CD4-positive, alpha-beta T cell treated with Interleukin-4 for 4 hours (primary cell): ENCODE results near the gene TENT4B.

Experiments used
- DNase-seq: peaks from one replicate; pipeline ENCODE4 v3.0.0-alpha.2; 2020

TENT4B gene

DNA sequence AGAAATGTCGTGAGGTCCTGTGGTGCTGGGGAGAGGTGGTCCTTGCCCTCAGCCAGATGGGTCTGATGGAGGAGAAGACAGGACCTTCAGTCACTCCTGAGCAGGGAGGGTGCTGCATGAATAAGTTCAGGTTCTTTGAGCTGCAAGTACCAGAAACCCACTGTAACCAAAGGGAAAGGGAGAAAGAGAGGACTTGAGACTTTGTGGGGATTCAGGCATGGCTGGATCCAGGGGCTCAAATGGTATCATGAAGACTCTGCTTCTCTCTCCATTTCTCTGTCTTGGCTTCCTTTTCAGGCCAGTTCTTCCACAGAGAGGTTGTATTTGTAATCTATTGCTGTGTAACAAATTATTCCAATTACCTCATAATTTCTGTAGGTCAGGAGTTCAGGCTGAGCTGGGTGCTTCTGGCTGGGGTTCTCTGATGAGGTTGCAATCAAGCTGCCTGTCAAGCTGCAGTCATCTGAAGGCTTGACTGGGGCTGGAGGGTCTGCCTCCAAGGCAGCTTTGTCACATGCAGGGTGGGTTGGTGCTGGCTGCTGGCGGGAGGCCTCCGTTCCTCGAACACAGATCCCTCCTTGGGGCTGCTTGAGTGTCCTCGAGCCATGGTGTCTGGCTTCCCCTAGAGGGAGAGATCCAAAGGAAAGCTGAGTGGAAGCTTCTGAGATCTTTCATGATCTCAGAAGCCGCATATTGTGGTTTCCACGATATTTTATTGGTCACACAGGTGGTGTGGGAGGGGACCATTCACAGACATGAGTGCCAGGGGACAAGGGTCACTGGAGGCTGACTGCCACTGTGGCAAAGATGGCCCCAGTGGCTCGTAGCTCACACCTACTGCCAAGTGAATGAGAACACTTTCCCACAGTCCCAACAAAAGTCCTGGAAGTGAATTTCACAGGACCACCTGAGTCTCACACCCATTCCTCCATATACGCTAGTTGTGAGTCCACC is 107.4 kb downstream of the TENT4B start:
- DNase-seq = no peak

DNA sequence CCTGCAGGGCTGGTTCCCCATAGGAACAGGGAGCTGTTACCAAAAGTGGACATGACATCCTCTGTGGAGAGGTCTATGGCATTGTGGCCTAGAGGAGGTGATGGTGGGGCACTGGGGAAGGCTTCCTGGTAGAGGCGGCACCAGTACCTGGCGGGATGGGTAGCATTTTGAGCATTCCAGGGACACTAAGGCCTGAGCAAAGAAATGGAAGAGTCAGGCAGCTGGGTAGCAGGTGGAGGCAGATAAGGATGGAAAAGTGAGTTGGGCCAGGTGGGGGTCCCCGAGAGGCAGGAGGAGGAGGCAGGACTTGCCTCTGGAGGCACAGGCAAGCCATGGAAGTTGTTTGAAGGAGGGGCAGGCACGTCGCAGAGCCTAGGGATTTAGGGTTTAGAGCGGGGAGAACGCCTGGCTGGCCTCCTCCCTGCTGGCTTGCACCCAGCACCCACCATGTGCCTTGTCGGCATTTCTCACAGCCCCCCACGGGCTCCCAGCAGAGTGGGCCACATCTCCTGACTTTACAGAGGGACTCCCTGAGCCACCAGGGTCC is 108.1 kb downstream of the TENT4B start:
- no peak for DNase-seq

DNA sequence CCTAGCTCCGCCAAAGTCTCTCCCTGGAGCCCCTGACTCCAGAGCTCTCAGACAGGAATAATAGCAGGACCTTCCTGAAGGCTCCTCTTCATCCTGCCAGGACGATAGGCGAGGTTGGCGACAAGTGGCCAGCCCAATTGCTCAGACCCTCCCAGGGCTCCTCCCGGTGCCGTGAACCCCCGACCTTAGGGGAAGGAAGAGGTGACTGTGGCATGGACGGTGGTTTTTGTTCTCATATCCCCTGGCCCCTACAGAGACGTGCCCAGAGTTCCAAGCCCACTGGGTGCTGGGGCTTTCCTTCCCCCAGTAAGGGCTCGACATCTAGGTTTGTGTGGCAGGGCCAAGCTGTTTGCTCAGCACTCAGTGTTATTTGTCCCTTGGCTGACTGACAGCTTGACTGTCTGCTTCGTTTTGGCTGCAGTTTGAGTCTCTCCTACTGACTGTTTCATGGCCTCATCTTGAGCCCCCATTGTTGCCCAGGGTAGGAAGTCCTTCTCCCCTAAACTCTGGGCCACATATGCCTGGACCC is 108.7 kb downstream of the TENT4B start:
- no peak for DNase-seq

DNA sequence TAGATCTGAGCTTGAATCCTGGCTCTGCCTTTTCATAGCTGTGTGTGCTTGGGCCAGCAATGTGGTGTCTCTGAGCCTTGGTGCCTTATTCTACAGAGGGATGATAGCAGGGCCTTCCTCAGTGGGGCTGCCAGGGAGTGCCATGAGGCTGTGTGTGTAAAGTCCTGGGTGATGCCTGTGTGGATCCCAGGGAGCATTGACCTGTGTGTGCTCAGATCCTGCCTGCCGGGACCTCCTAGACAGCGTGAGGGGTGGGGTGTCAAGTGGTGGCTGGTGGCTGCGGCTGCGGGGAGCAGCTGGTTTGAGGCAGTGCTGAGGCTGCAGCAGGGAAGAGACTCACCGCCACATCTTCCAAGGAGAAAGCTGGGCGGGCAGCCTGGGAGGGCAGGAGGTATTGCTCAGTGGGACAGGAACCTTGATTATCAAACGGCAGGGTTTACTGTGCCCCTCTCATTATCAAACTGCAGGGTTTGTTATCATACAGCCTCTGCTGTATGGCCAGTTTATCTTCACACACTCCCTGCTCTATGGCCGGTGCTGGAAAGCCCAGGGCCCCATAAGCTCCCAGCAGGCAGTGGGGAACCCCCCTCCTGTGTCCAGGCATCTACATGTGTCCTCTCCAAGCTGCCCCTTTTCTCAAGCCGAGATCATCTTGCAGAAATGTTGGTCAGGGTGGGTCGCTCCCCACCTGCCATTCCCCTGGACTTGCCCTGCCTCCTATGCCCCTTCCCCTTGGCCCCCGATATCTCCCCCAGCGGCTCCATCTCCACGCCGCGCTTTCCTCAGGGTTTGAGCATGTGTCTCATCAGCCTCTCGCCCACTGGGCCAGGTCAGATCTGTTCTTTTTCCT is 110.2 kb downstream of the TENT4B start:
- DNase-seq = no peak

DNA sequence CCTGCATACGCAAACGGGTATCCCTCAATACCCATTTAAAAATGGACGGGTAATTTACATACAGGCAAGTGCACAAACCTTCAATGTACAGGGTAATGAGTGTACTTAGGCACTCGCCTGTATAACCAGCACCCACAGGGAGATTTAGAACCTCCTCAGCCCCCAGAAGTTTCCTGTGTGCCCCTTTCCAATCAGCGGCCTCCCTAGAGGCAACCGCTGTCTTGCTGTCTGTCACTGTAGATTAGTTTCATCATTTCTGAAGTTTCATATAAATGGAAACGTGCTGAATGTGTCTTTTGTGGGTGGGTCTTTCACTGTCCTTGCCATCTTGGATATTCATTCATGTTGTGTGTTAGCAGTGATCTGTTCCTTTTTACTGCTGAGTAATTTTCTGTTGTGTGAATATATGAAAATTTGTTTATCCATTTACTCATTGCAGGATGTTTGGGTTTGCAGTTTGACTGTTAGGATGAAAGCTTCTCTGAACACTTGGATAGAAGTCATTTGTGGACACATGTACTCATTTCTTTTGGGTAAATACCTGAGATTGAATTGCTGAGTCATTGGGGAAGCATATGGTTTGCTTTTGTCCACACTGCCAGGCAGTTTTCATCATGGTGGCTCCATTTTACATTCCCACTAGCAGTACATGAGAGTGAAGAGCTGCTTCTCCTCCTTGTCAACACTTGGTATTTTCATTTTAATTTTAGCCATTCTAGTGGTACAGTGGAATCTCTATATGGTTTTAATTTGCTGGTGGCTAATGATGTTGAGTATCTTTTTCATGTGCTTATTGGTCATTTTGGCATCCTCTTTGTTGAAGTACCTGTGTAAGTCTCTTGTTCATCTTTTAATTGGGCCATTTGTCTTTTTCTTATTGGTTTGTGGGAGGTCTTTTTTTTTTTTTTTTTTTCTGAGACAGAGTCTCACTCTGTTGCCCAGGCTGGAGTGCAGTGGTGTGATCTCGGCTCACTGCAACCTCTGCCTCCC is 111.1 kb downstream of the TENT4B start:
- DNase-seq = no peak

DNA sequence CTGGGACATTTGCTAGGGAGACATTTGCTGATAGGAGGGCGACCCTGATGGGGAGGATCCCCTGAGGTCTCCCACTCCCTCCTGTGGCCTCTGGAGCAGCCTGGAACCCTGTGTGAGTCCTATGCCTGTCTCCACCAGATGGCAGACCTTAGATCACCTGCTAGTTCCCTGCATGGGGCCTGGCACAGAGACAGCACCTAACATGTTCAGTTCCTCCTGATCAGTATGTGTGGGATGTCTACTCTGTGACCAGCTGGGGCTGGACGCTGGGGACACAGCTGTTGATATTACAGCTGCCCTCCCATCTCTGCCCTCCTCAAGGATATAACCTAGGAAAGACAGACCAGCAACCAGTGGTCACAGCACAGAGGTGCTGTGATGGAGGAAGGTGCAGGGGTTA is 112.2 kb downstream of the TENT4B start:
- peak; percentile 68 for DNase-seq

DNA sequence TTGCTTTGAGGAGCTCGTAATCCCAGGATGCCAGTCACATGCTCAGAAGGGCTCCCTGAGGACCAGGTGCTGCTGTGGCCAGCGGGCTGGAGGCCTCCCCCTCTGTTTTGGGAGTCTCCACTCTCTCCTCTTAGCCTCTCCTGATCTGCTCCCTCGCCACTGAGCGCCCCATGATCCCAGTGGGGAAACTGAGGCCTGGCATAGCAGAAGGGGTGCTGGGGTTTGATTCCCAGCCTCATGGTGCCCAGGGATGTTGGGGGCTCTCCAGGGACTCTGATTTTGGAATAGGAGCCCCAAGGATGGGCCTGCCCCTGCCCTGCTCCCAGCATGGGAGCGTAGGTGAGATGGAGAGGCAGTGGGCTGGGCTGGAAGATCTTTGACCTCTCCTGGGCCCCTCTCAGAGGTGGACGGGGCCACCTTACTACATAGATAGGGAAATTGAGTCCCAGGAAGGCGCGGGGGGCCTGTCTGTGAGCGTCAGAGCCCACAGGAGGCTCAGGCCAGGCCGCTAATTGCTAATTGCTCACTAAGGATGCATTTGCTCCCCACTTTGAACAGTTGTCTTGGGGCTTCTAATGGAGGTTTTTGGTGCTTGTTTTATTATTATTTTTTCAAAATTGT is 112.7 kb downstream of the TENT4B start:
- DNase-seq = no peak

DNA sequence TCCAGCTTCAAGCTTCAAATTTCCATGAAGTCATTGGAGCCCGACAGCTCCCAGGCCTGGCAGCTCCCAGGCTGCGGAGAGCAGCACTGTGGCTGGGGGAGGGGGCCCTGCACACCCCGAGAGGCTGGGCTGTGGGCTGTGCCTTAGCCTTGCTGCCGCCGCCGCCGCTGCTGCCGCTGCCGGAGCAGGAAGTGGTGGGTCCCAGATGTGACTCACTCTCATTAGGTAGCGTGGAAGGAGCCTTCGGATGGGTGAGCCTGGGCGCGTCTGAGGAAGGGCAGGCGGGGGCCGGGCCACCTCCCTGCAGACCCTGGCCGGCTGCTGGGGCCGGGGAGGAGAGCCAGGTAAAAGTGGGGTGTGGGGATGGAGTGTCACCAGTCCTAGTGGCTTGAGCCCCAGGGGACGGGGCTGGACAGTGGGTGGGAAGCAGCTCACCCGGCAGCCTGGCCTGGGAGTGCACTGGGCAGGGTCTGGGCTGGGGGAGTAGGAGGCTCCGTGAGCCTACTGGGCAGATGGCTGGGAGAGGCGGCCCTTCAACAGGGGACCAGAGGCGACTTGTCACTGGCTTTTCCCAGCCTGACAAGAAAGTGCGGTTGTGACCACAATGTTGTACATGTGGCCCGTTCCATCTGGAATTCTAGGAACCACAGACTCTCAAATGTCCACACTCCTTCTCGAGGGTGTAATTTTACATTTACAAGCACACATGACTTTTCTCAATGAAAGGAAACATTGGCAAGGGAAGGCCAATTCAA is 113.4 kb downstream of the TENT4B start, which contains the start of gene ADCY7:
Gene ADCY7, plus strand, starts transcription at position 215 of the 755 bp plus-strand sequence. CDS start 21,629 bp downstream, outside the sequence.
- peak; percentile 91 for DNase-seq

DNA sequence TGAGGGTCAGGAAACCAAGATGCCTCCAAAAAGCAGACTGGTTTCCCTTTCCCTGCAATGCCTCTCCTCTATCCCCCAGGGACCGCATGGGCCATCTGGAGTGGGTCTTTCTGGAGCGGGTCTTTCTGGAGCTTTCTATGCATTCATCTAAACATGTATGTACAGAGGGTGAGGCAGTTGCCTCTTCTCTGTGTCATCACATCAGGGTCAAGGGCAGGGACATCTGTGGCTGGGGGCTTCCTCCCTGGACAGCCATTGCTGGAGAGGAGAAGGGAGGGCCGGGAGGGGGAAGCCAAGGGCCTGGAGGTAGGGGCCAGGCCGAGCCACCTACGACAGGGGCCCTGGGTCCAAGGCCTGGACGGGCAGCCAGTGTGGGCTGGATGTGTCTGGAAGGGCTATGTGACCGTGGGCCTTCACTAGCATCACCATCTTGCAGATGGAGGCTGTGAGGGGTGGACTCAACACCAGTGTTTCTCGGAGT is 114.1 kb downstream of the TENT4B start:
- DNase-seq = no peak

DNA sequence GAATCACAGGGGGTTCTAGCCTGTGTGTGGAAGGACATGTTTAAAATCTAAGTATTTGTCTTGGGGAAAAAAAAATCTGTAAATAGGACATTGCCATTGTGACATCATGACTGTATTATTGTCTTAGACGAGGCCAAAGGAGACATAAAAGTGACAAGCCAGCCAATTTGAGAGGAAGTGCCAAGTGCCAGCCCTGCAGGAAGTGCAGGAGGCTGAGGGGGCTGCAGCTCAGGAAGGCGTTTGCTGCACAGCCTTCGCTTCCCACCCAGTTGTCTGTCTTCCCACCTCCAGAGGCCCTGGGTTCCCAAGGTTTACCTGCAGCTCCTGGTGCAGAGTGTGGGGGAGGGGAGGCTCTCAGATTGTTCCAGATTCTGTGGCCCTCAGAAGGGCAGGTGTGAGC is 114.5 kb downstream of the TENT4B start:
- peak; percentile 58 for DNase-seq

DNA sequence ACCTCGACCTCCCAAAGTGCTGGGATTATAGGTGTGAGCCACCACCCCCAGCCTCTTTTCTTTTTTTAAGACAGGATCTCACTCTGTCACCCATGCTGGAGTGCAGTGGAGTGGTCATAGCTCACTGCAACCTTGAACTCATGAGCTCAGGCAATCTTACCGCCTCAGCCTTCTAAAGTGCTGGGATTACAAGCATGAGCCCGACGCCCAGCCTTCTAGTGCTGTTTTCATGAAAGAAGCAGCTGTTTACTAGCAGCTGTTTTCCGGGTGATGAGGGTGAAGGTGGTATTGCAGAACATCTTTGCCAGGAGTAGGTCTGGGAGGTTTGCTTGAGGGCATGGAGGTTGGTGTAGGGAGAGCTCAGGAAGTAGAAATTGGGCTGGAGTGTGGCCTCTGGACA is 115.2 kb downstream of the TENT4B start:
- DNase-seq = no peak

DNA sequence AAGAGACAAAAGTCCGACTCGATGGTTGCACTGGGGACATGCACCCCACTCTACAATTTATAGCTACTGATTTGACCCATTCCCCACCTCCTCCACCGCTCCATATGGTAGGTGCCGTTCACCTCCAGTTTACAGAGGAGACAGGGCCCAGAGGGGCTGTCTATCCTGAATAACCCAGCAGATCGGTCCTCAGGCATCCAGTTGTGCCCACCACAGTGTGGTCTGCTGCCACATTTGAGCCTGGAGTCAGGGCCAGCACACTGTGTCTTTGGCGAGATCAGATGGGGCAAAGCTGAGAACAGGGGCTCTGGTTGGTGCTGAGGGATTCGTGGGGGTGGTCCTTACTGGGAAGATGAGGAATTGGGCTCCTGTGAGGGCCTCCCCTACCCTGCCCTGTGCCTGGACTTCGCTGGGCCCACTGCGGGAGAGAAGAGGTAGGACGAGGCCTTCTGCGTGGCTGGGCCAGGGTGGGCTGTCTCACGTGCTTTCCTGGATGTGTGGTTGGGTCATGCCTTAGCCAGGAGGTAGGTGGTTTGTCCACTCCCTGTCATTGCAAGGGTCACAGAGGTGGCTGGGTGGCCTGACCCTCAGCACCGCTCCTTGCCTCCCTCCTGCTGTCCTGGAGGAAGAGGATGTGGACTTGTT is 116.1 kb downstream of the TENT4B start:
- no peak for DNase-seq

DNA sequence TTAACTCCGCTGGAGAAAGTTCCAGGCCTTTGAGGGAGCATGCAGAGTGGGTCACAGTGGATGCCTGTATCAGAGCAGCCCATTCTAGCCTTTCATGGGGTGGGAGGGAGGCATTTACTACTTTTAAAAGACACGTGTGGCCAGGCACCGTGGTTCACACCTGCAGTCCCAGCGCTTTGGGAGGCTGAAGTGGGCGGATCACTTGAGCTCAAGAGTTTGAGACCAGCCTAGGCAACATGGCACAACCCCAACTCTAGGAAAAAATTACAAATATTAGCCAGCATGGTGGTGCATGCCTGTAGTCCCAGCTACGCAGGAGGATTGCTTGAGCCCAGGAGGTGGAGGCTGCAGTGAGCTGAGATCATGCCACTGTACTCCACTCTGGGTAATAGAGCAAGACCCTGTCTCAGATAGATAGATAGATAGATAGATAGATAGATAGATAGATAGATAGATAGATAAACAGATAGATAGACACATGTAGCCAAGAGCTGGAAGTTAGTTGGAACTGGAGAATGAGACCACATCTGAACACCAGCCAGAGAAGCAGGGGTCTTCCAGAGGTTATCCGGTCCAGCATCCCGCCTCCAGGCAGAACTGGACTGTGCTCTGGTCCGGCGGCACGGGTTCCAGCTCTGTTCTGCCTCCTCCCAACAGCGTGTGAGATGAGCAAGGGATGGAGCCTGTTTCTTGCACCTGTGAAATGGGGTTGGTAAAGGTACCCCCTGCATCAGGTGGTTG is 116.8 kb downstream of the TENT4B start:
- no peak for DNase-seq

DNA sequence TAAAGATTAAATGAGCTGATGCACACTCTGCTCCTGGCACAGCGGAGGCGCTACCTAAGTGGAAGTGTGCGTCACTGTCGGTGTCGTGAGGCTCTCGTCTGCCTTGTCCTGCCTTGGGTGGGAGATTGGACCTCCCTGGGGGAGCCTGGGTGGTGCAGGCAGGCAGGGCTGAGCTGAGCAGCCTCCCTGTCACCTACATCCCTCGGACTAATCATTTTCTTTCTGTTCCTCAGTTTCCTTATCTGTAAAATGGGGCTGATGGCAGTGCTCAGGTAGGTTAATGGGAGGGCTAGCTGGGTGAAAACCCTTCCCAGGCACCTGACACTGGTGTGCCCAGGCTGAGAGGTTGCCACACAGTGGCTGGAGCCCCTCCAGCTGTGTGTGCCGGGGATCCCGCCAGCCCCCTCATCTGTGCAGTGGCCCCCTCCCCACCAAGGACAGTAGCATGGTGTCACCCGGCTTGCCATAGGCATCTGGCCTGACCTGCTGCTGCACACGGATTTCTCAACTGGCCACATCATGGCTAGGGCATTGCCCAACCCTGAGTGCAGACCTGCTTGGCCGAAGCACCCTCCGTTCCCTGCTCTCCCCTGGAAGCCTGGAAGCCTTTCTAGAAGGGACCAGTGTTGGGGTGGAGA is 117.5 kb downstream of the TENT4B start:
- no peak for DNase-seq

DNA sequence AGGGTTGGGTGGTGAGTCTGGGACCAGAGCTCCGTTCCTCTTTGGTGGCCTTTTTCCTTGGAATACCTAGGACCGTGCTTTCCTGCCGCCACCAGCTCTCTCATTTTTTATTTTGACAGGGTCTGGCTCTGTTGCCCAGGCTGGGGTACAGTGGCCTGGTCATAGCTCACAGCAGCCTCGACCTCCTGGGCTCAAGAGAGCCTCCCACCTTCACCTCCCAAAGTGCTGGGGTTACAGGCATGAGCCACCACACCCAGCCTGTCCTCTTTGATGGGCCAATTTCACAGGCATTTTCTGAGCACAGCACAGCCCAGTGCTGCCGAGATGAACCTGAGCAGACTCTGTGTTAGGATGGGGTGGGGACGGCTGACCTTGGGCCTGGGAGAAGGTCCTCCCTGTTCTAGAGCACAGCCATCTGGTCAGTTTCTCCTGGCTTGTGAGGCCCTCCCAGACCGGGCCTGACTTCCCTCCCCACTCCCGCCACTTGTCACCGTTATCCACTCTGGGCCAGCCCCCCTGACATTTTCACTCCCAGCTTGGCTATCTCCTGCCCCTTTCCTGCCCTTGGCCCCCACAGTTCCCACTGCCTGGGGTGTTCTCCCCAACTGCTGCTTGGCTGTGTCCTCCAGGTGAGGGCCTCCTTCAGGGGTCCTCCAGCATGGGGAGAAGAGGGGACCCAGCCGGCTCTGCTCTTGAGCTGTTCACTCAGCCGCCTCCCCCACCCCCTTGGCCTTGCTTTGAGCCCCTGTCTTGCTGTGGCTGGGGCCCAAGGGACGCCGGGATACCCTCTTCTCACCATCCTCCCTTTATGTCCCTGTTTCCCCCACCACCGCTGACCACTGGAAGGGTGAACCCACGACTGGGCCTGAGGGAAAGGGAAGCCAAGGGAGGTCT is 118.3 kb downstream of the TENT4B start:
- no peak for DNase-seq

DNA sequence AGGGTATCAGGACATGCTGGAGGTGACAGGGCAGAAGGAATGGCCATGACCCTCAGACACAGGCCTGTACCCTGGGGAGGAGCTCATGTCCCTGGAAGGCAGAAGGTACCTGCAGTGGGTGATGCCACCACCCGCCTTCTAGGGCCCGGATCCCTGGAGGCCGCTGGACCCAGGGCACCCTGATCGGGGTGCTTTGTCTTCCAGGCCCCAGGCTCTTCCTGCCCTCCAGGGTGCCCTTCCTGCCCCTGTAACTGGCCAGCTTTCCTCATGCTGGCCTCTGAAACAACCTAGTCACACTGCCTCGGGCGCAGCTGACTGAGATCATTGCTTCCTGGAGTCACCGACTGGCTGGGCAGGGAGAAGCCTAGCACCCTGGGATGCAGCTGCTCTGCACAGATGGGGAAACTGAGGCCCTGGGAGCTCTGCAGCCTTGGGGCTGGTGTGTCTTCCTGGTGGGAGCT is 119.0 kb downstream of the TENT4B start:
- DNase-seq = no peak

DNA sequence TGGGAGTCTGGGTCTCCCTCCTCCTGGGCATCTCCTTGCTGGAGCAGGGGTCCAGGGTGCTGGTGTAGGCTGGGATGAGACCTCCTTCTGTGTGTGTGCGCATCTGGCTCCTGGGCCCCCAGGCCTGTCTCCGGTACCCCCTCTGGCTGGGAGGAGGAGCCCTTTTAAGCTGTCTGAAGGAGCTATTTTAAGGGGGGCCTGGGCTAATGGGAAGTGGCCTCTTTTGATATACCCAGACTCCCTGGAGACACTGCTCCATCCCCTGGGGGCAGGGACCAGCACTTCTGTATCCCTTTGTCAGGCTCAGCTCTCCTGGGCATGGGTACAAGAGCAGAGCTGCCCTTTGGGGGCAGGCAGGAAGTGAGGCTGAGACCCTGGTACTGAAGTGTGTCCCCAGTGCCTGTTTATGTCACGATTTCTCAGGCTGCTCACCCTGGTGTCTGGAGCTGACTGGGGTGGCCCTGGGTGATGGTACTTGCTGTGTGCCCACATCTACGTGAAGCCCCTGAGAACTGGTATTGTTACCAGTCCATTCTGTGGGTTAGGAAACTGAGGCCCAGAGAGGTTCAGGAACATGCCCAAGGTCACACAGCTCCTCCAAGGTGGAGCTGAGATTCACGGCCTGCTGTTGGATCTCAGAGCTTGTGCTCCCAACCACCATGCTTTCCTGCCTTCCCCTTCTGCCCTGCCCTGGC is 119.7 kb downstream of the TENT4B start:
- no peak for DNase-seq
